IMR-90 (cell line): ENCODE data around the gene PDGFD. TPM values are rescaled to one million over a fixed set of nuclear protein-coding genes. Genes with fewer than 3 reads are reported as not detected.
A peak's percentile ranks its signal among the peaks of the same experiment; 100 is the strongest.

Experiments used
- ATAC-seq: fragments of 200-7000 bp; cut with Tn5 transposase; 2 replicates; pipeline ENCODE4 v1.9.1; 2020; ENCODE audit warnings: low read depth, mild to moderate bottlenecking, moderate library complexity
- BruUV-seq: library from RNA; stranded (reverse); fragments of 400-500 nt; replicated peaks from 2 replicates; lab custom pipeline; 2021; lab: Mats Ljungman, UMichigan
- CTCF ChIA-PET: fragments of 300-600 bp; formaldehyde crosslinking; extraction: SDS; loops from one replicate; lab custom pipeline; 2021; ENCODE audit warnings: antibody characterized with exemption; lab: Yijun Ruan, JAX
- POLR2A ChIA-PET: fragments of 300-600 bp; sonication (Branson Sonifier 250); formaldehyde crosslinking; loops from one replicate; lab custom pipeline; 2022; ENCODE audit warnings: antibody characterized with exemption; ENCODE audit not compliant: unreplicated experiment; lab: Charles Lee
- DNase-seq: peaks from one replicate; pipeline ENCODE4 v3.0.0; 2013
- H2AFZ ChIP-seq: replicated peaks from 2 replicates; pipeline ENCODE3; 2013; ENCODE audit warnings: low read length, mild to moderate bottlenecking; ENCODE audit not compliant: poor library complexity
- H2AK5ac ChIP-seq: 2 replicates; pipeline ENCODE4 v1.6.1; 2013; ENCODE audit warnings: low read depth, low read length, inconsistent platforms
- H2AK9ac ChIP-seq: replicated peaks from 2 replicates; pipeline ENCODE3; 2013; ENCODE audit warnings: mild to moderate bottlenecking, low read depth, low read length, moderate library complexity; ENCODE audit not compliant: poor library complexity
- H2BK120ac ChIP-seq: 2 replicates; pipeline ENCODE4 v1.6.1; 2013; ENCODE audit warnings: low read depth, low read length, inconsistent platforms
- H2BK15ac ChIP-seq: 3 replicates; pipeline ENCODE4 v1.6.1; 2013; ENCODE audit warnings: low read depth, low read length, inconsistent platforms
- H2BK20ac ChIP-seq: 2 replicates; pipeline ENCODE4 v1.6.1; 2013; ENCODE audit warnings: low read depth, mild to moderate bottlenecking, inconsistent platforms, low read length, moderate library complexity
- H2BK5ac ChIP-seq: 2 replicates; pipeline ENCODE4 v1.6.1; 2013; ENCODE audit warnings: mild to moderate bottlenecking, low read depth, low read length, inconsistent platforms; ENCODE audit not compliant: poor library complexity, severe bottlenecking
- H3K14ac ChIP-seq: replicated peaks from 2 replicates; pipeline ENCODE4 v1.6.1; 2013; ENCODE audit warnings: low read depth, low read length, inconsistent platforms
- H3K18ac ChIP-seq: 2 replicates; pipeline ENCODE4 v1.6.1; 2013; ENCODE audit warnings: low read depth, low read length, control low read depth
- H3K23ac ChIP-seq: 2 replicates; pipeline ENCODE4 v1.6.1; 2013; ENCODE audit warnings: low read depth, low read length, inconsistent platforms
- H3K27ac ChIP-seq: 2 replicates; pipeline ENCODE4 v1.5.1; 2013; ENCODE audit warnings: mild to moderate bottlenecking, control low read depth, low read length; ENCODE audit not compliant: insufficient read depth
- H3K27me3 ChIP-seq: 2 replicates; pipeline ENCODE4 v1.6.1; 2013; ENCODE audit warnings: low read length; ENCODE audit not compliant: control insufficient read depth, insufficient read depth
- H3K36me3 ChIP-seq: 2 replicates; pipeline ENCODE4 v1.6.1; 2013; ENCODE audit warnings: low read length, mixed read lengths; ENCODE audit not compliant: control insufficient read depth, insufficient read depth
- H3K4ac ChIP-seq: 2 replicates; pipeline ENCODE4 v1.6.1; 2013; ENCODE audit warnings: low read depth, low read length, inconsistent platforms
- H3K4me1 ChIP-seq: 2 replicates; pipeline ENCODE4 v1.6.1; 2013; ENCODE audit warnings: low read length, mixed read lengths; ENCODE audit not compliant: control insufficient read depth, insufficient read depth
- H3K4me2 ChIP-seq: 2 replicates; pipeline ENCODE4 v1.6.1; 2013; ENCODE audit warnings: low read depth, mild to moderate bottlenecking, control low read depth, low read length, moderate library complexity
- H3K4me3 ChIP-seq: 2 replicates; pipeline ENCODE4 v1.5.1; 2013; ENCODE audit warnings: low read depth, mild to moderate bottlenecking, control low read depth, low read length, moderate library complexity; ENCODE audit not compliant: insufficient read depth
- H3K56ac ChIP-seq: 2 replicates; pipeline ENCODE4 v1.6.1; 2013; ENCODE audit warnings: low read length, inconsistent platforms; ENCODE audit not compliant: insufficient read depth; ENCODE audit errors: extremely low read depth
- H3K79me1 ChIP-seq, 2 experiments: 2 replicates each; pipeline ENCODE4 v1.6.1; 2013; ENCODE audit warnings: low read length in 2 of 2, inconsistent platforms in 1 of 2, low read depth in 1 of 2
- H3K9ac ChIP-seq: 2 replicates; pipeline ENCODE4 v1.6.1; 2013; ENCODE audit warnings: low read depth, low read length, control low read depth
- H3K9me1 ChIP-seq: 2 replicates; pipeline ENCODE4 v1.6.1; 2013; ENCODE audit warnings: low read length, inconsistent platforms; ENCODE audit not compliant: insufficient read depth
- H3K9me3 ChIP-seq: 2 replicates; pipeline ENCODE4 v1.6.1; 2013; ENCODE audit warnings: low read length; ENCODE audit not compliant: control insufficient read depth, insufficient read depth
- H4K20me1 ChIP-seq: 2 replicates; pipeline ENCODE4 v1.6.1; 2013; ENCODE audit warnings: low read length, inconsistent platforms; ENCODE audit not compliant: insufficient read depth
- H4K5ac ChIP-seq: 2 replicates; pipeline ENCODE4 v1.6.1; 2013; ENCODE audit warnings: mild to moderate bottlenecking, low read depth, low read length, control low read depth
- H4K8ac ChIP-seq, 2 experiments: 2 replicates each; pipeline ENCODE4 v1.6.1; 2013; ENCODE audit warnings: low read depth in 2 of 2, low read length in 2 of 2, control low read depth in 1 of 2, inconsistent platforms in 1 of 2
- H4K91ac ChIP-seq: 2 replicates; pipeline ENCODE4 v1.6.1; 2013; ENCODE audit warnings: low read depth, low read length, inconsistent platforms; ENCODE audit not compliant: insufficient read depth
- CEBPB ChIP-seq: IDR thresholded peaks from 2 replicates; pipeline ENCODE4 v1.6.1; 2012; ENCODE audit warnings: low read depth, low read length, improper control_type of control experiment
- MAZ ChIP-seq: IDR thresholded peaks from 2 replicates; pipeline ENCODE4 v1.6.1; 2012; ENCODE audit warnings: low read depth, mild to moderate bottlenecking, low read length, improper control_type of control experiment, moderate library complexity, borderline replicate concordance
- MXI1 ChIP-seq: IDR thresholded peaks from 2 replicates; pipeline ENCODE4 v1.6.1; 2012; ENCODE audit warnings: low read depth, mild to moderate bottlenecking, low read length, moderate library complexity, borderline replicate concordance
- WGBS, 2 experiments: methylation state at CpG; one replicate each; pipeline versions ENCODE4 v1.1.5 to v1.1.7; 2013; ENCODE audit warnings: missing lambda C conversion rate in 2 of 2; ENCODE audit not compliant: insufficient read length in 1 of 2; ENCODE audit errors: extremely low coverage in 2 of 2; 5-methylcytosine and 5-hydroxymethylcytosine counted together
- dilution Hi-C: fragments of 300-500 bp; cut with HindIII; formaldehyde crosslinking; loops from one replicate; pipeline ENCODE4 v1.14.3; 2018; ENCODE audit warnings: low sequenced_read_pairs; ENCODE audit not compliant: unreplicated experiment
- in situ Hi-C: fragments of 300-500 bp; cut with MboI; formaldehyde crosslinking; loops from 3 replicates; pipeline ENCODE4 v1.14.3; 2019; ENCODE audit warnings: low sequenced_read_pairs, inconsistent platforms, mixed read lengths
- intact Hi-C: fragments of 100-400 bp; cut with micrococcal nuclease; formaldehyde crosslinking; loops from 2 replicates; pipeline ENCODE4 v1.10.0; 2022
- polyA plus RNA-seq, 3 experiments: library from polyadenylated mRNA; depleted of rRNA; stranded (reverse); fragments of >200 nt; gene quantifications; 2 replicates each; pipeline ENCODE4 v1.2.3, GENCODE V29; 2012; ENCODE audit warnings: low replicate concordance in 1 of 3
- total RNA-seq: library from RNA; depleted of rRNA; stranded (reverse); fragments of >200 nt; gene quantifications from 2 replicates; pipeline ENCODE4 v1.2.3, GENCODE V29; 2012

PDGFD gene
- total and polyA plus RNA-seq, 2 of the 4 experiments (the other 2 are of a cell fraction) = 2.1 to 3.0 TPM

DNA sequence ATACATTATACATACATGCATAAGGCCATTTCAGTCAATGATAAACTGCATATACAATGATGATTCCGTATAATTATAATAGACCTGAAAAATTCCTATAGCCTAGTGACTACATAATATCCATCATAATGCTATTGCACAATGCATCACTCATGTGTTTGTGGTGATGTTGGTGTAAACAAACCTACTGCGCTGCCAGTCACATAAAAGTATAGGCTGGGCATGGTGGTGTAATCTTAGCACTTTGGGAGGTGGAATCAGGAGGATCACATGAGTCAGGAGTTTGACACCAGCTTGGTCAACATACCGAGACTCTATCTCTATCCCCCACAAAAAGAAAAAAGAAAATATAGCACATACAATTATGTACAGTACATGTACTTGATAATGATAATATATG is 291.2 kb downstream of the PDGFD start:
- DNase-seq = no peak
- ChIA-PET POLR2A (no interaction called here), CTCF (interaction anchor here (0.7 kb wide), 2 partner anchors 11 to 50 kb away, joined by 3 read pairs; no protein-coding TSS in a partner anchor)
- in situ Hi-C loops = no loop called here
- intact Hi-C loops = no loop called here
- Histone ChIP-seq H4K20me1 (no peaks in the 10 kb centered on the region), H3K4me3 (no peak overlapping the region), H4K5ac (no peak overlapping the region), H3K18ac (no peak overlapping the region), H3K14ac (no peak overlapping the region), H3K56ac (no peak overlapping the region), H3K4me2 (no peak overlapping the region), H2BK120ac (no peak overlapping the region), H3K36me3 (no peaks in the 10 kb centered on the region), H3K23ac (no peak overlapping the region), H2AK5ac (no peak overlapping the region), H3K4ac (no peak overlapping the region), H2BK5ac (no peak overlapping the region), H3K27ac (no peak overlapping the region), H4K8ac (no peak overlapping the region), H2AK9ac (no peak overlapping the region), H3K9ac (no peak overlapping the region), H2BK15ac (no peak overlapping the region), H3K27me3 (no peaks in the 10 kb centered on the region), H2AFZ (no peak overlapping the region), H3K9me1 (no peaks in the 10 kb centered on the region), H3K9me3 (no peaks in the 10 kb centered on the region), H3K4me1 (no peaks in the 10 kb centered on the region), H2BK20ac (no peak overlapping the region), H3K79me1 (no peaks in the 10 kb centered on the region), H4K91ac (no peak overlapping the region)
- TF ChIP-seq MAZ (no peak), MXI1 (no peak), CEBPB (peak; percentile 82)
- no TSS peak for BruUV-seq
- no CpG with 5 or more reads among the region's 3 CpGs for WGBS, 2 experiments
- no peak for ATAC-seq
- dilution Hi-C loops = no loop called here
